ENCODE results near the gene SLC48A1. TPM values are rescaled to one million over a fixed set of nuclear protein-coding genes. Genes with fewer than 3 reads are reported as not detected.

The SLC48A1 gene
- total and polyA plus RNA-seq, 10 of the 15 experiments (the other 5 are each of a cell fraction or from before 2014, with no cell fraction given) = 1.1 to 4.9 (median 1.9) TPM

DNA sequence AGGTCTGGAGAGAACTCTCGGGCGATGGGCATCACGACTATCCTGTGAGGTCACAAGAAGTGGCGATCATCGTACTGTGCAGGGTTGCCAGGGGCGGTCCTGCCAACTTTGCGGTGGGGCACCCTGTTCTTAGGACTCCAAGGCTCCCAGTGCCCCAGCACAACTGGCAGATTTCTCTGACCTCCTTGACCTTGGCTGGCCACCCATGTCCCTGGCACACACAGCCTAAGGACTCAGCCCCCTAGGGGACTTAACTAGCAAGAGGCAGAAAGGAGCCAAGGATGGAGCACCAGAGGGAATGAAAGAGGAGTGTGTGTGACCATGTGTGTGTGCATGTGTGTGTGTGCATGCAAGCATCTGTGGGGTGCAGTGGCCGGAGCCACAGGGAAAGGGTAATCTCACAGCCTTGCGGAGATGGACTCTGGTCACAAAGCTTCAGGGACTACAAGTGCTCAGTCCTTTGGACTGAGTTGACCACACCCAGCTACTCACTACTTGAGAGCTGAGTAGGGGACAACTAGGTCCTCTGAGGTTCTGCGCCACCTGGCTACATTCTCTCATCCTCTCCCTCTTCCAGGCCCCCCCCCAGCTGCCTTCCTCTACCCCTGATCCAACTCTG, 13.7 kb downstream of the SLC48A1 start:
- WGBS (ENCODE audit: insufficient coverage, insufficient replicate concordance, low lambda C conversion rate, missing lambda C conversion rate) = 92% methylated on average over 10 of the region's 10 CpGs
- Histone ChIP-seq H3K27ac (ENCODE audit: control insufficient read depth, insufficient read depth) (no peak overlapping the region), H3K4me1 (ENCODE audit: control insufficient read depth, insufficient read depth, low read length) (no peaks in the 10 kb centered on the region), H3K4me3 (no peak overlapping the region), H3K27me3 (replicated peaks in 1 of 2; ENCODE audit: control insufficient read depth in 2 of 2, insufficient read depth in 2 of 2, low read length in 1 of 2) (no peaks in the 10 kb centered on the region), H2AFZ (ENCODE audit: control insufficient read depth, low read depth, low read length) (no peak overlapping the region), H4K20me1 (ENCODE audit: control insufficient read depth, insufficient read depth) (no peaks in the 10 kb centered on the region), H3K9me3 (replicated peaks; ENCODE audit: control insufficient read depth, insufficient read depth, low read length) (no peaks in the 10 kb centered on the region), H3K9ac (ENCODE audit: control insufficient read depth, insufficient read depth, low read length) (no peak overlapping the region), H3K79me2 (ENCODE audit: control insufficient read depth, insufficient read depth, low read length) (no peaks in the 10 kb centered on the region), H3K36me3 (ENCODE audit: control insufficient read depth in 2 of 2, insufficient read depth in 2 of 2, low read length in 1 of 2) (peaks cover 0 to 4% of the 10 kb centered on the region in 2 experiments; a peak in 1 of 4 replicates), H3K4me2 (ENCODE audit: control insufficient read depth, insufficient read depth) (no peak overlapping the region)
- TF ChIP-seq SUPT20H (IDR thresholded peaks at IDR 0.05; ENCODE audit: borderline replicate concordance, control insufficient read depth, low read depth, low read length) (no peak), CREB1 (IDR thresholded peaks at IDR 0.05; ENCODE audit: low read depth) (no peak), ZNF384 (IDR thresholded peaks at IDR 0.05; ENCODE audit: borderline replicate concordance, low read depth, low read length) (no peak), TCF12 (IDR thresholded peaks at IDR 0.05; ENCODE audit: low read depth, low read length) (no peak), IRF4 (IDR thresholded peaks at IDR 0.05; ENCODE audit: low read depth, low read length) (no peak), BCLAF1 (IDR thresholded peaks at IDR 0.05) (no peak), YBX1 (IDR thresholded peaks at IDR 0.05) (no peak), NBN (IDR thresholded peaks at IDR 0.05) (no peak), RAD51 (IDR thresholded peaks at IDR 0.05) (no peak)
- TF ChIP-seq, protein P1, sequence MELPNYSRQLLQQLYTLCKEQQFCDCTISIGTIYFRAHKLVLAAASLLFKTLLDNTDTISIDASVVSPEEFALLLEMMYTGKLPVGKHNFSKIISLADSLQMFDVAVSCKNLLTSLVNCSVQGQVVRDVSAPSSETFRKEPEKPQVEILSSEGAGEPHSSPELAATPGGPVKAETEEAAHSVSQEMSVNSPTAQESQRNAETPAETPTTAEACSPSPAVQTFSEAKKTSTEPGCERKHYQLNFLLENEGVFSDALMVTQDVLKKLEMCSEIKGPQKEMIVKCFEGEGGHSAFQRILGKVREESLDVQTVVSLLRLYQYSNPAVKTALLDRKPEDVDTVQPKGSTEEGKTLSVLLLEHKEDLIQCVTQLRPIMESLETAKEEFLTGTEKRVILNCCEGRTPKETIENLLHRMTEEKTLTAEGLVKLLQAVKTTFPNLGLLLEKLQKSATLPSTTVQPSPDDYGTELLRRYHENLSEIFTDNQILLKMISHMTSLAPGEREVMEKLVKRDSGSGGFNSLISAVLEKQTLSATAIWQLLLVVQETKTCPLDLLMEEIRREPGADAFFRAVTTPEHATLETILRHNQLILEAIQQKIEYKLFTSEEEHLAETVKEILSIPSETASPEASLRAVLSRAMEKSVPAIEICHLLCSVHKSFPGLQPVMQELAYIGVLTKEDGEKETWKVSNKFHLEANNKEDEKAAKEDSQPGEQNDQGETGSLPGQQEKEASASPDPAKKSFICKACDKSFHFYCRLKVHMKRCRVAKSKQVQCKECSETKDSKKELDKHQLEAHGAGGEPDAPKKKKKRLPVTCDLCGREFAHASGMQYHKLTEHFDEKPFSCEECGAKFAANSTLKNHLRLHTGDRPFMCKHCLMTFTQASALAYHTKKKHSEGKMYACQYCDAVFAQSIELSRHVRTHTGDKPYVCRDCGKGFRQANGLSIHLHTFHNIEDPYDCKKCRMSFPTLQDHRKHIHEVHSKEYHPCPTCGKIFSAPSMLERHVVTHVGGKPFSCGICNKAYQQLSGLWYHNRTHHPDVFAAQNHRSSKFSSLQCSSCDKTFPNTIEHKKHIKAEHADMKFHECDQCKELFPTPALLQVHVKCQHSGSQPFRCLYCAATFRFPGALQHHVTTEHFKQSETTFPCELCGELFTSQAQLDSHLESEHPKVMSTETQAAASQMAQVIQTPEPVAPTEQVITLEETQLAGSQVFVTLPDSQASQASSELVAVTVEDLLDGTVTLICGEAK (IDR thresholded peaks at IDR 0.05; ENCODE audit: borderline replicate concordance) = no peak
- TF ChIP-seq, protein P2, sequence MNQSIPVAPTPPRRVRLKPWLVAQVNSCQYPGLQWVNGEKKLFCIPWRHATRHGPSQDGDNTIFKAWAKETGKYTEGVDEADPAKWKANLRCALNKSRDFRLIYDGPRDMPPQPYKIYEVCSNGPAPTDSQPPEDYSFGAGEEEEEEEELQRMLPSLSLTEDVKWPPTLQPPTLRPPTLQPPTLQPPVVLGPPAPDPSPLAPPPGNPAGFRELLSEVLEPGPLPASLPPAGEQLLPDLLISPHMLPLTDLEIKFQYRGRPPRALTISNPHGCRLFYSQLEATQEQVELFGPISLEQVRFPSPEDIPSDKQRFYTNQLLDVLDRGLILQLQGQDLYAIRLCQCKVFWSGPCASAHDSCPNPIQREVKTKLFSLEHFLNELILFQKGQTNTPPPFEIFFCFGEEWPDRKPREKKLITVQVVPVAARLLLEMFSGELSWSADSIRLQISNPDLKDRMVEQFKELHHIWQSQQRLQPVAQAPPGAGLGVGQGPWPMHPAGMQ (IDR thresholded peaks at IDR 0.05; ENCODE audit: borderline replicate concordance) = no peak
- TF ChIP-seq, protein P3, sequence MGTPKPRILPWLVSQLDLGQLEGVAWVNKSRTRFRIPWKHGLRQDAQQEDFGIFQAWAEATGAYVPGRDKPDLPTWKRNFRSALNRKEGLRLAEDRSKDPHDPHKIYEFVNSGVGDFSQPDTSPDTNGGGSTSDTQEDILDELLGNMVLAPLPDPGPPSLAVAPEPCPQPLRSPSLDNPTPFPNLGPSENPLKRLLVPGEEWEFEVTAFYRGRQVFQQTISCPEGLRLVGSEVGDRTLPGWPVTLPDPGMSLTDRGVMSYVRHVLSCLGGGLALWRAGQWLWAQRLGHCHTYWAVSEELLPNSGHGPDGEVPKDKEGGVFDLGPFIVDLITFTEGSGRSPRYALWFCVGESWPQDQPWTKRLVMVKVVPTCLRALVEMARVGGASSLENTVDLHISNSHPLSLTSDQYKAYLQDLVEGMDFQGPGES (IDR thresholded peaks at IDR 0.05) = no peak
- FAIRE-seq = no peak
- intact Hi-C loops (cut with micrococcal nuclease; ENCODE audit: unreplicated experiment) = no loop called here
- in situ Hi-C loops (cut with MboI) = no loop called here
- no peak for DNase-seq (ENCODE audit: low read depth, low spot score)
- SMC1A ChIA-PET (ENCODE audit: uncharacterized antibody, unreplicated experiment) = interaction anchor here (0.6 to 1.1 kb wide), 2 partner anchors 61 to 160 kb away, joined by 3 read pairs; partner anchors contain the start of gene ENDOU
- POLR2A ChIA-PET = no interaction called here
- no peak for ATAC-seq
- BruUV-seq (replicated peaks) = no TSS peak
- RAD21 ChIA-PET (ENCODE audit: unreplicated experiment) = no interaction called here
- CTCF ChIA-PET = interaction anchor here (0.9 to 5.3 kb wide), 4 partner anchors 44 to 51 kb away, joined by 3 to 36 read pairs (median 4); no protein-coding TSS in a partner anchor
